Activated CD8-positive, alpha-beta memory T cell treated with anti-CD3 and anti-CD28 coated beads for 1 hour (primary cell): ENCODE measurements around the gene KCNQ1OT1.

Experiments used
- DNase-seq, 2 donors: peaks; one replicate each; pipeline ENCODE4 v3.0.0-alpha.2; 2020; ENCODE audit warnings: low read depth in 1 of 2; ENCODE audit errors: extremely low read depth in 1 of 2

The KCNQ1OT1 gene

DNA sequence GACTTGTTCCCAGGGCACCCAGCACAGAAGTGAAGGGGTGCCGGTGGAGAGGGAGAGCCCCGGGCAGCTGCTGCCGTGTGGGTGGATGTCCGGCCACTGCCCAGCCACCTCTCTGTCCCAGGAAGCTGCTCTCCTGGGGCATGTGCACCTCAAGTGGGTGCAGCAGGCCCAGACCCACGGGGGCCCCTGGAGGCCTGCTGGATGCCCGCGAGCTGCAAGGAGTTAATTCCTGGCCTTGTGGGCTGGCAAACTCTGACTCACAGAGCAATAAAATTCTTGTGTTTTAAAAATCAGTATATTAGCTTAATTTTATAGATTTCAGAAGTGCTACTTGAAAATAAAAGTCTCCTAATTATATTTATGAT lies 37.4 kb upstream of the KCNQ1OT1 start:
- no peak for DNase-seq

DNA sequence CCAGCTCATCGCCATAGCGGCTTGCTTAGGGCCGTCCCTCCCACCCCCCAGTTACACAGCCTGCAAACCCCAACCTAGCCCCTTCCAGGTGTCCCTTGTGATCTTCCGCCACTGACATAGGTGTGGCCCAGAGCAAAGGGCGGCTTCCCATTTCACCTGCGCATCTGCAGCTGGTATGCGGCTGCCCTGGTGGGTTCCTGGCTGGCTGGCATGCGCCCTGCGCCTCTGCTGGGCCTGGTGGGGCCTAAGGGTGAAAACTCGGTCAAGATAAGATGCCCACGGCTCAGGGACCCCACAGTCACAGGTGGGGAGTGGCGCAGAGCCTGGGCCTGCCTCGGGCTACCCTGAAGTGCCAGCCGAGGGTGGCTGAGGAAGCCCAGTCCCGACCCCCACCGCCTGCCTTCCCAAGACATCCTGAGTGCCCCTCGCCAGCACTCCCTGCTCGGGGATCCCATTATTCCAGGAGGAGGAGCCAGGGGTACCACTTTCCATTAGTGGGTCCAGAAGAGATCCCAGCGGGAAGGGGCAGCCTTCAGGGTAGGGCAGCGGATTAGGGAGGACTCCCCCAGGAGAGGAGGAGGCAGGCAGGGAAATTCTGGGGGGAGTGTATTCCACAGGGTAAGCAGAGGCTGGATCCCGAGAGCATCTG lies 36.9 kb upstream of the KCNQ1OT1 start:
- DNase-seq, result no peak

DNA sequence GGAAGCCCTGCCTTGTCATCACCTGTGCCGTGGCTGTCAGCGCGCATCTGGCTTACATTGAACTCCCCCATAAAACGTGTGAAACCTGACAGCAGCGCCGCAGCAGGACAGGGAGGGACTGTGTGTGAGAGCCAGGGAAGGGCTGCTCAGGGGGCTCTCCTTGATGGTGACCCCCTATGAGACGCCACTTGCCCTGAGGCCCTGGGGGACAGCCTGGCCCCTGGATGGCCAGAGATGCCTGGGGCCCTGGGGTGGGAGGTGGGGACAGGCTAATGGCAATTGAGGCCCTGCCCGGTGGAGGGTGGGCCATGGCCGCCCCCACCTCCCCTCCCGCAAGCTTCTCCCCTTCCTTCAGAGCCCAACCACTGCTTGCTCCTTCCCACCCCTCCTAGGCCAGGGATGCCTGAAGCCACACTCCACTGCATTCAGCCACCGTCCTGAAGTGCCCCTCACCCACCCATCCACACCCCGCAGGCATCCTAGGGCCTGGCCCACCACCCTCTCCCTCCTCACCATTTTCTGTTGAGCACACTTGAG lies 35.3 kb upstream of the KCNQ1OT1 start:
- DNase-seq, result no peak

DNA sequence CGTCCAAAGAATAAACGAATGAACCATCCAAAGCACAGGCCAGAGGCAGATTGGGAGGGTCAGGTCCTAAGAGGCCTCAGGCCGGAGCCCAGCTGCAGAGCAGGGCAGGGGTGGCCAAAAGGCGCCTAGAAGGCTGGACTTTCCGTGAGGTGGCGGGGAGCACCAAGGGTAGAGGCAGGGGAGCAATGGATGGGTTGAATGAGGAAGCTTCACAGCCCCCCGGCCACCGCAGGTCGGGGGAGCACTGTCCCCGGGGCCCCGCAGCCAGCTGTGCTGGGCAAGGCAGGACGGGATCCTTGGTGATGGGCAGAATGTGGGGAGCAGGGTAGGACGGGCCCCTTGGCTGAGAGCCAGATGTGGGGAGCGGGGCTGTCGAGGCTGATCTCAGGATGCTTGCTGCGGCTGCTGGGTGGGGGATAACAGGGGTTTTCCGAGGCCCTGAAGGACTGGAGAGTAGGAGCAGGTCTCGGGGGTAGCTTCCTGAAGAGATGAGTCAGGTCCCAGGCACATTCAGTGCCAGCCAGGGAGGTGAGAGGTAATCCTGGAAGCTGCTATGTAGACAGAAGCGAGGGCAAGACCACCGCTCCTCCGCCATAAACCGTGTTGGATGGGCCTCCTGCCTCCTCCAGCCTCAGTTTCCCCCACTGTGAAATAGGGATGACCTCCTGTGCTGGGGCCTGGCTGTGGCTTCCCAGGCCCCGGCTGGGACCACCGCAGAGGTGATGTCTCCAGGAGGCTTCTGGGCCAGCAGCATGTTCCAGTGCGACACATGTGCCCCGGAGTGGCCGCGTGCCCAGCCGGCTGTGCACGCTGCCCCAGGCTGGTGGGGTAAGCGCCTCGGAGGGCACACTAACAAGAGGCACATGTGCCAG lies 34.6 kb upstream of the KCNQ1OT1 start:
- no peak for DNase-seq

DNA sequence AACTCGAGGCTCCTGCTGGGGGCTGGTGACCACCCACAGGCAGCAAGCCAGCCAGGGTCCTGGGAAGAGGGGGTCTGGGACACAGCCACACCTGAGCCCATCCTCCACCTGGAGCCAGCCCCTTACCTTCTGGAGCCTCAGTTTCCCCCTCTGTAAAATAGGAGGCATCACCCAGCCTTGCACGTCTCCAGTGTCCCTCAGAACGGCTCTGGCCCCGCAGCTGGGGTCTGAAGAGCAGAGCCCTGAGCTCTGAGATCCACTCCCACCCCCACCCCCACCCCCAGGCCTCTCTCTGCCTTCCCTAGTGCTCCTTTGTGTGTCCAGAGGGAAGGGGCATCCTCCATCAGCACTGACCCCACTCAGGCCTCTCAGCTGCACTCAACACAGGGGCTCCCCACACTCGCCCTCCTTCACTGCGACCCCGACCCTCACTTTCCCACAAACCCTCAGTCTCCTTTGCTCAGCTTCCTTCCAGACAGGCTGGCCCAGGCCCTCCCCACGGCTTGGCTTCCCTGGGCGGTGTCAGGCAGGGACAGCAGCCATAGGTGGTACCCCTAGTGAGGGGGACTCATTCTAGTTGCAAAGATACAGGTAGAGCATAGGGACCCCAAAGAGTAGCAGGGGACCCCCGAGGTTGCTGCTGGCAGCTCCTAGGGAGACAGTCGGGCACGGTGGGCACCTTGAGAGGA lies 33.3 kb upstream of the KCNQ1OT1 start:
- DNase-seq, result no peak

DNA sequence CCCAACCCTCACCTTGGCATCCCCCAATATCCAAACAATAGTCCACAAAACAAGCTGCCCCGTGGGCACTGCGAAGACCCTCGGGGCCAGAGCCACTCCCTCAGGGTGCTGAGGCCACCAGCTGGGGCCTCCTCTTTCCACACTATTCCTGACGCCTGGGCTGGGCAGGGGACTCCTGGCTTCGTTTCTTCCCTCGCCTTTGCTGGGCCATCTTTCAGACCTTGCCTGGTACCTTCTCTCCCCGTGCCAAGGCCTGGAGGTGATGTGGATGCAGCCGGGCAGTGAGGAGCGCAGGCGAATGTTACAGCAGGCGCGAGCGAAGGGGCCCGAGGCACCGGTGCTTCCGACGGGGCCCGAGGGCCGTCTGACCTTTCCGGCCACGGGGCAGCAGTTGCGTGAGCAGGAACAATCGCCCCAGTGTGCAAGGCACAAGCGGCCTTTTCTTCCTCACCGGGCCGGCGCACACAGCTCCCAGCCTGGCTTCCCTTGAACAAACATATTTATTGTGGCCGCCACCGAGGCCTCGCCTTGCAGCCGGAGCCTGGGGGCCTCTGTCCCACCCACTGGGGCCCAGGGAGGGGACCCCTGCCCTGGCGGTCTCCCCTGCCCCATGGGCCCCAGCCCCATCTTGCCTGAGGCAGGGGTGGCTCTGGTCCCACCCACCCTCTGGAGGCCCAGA lies 32.6 kb upstream of the KCNQ1OT1 start:
- no peak for DNase-seq

DNA sequence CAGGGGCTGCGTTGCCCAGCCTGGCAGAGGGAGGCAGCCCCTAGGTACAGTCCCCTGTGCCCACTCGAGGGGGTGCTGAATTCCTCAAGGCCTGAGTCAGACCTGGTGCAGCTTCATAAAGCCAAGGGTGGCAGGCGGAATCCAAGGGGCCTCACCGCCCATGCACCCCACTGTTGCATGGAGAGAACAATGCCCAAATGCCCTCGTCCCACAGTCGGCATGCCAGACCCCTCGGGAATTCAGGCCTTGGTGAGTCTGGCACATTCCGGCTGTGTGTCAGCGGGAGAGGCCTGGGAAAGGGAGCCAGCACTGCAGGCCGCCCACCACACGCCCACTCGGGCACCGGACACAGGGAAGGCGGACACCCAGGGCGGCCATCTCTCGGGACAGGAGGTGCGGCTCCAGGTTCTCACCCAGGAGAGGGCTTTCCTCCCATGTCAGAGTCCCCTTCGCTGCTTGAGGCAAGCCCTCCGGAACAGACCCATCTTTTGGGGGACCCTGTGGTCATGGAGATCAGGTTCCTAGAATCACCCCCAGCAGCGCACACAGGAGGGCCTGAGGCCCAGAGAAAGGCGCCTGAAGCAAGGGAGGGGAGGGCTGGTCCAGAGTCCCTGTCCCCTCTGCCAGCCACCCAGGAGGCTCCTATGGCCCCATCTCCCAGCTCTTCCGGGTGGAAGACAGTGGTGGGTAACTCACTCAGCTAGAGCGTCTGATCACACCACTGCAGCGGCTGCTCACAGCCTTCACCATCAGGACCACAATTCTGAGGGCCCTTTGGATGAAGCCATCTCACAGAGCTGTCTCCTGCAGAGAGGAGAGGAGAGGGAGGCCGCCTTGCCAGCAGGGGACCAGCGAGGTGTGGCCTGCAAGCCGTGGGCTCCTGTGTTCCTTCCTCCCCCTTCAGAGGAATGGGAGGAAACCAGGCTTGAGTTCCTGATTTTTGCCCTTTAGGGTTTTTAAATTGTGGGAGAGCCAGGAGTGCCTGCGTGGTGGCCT lies 31.6 kb upstream of the KCNQ1OT1 start:
- no peak for DNase-seq

DNA sequence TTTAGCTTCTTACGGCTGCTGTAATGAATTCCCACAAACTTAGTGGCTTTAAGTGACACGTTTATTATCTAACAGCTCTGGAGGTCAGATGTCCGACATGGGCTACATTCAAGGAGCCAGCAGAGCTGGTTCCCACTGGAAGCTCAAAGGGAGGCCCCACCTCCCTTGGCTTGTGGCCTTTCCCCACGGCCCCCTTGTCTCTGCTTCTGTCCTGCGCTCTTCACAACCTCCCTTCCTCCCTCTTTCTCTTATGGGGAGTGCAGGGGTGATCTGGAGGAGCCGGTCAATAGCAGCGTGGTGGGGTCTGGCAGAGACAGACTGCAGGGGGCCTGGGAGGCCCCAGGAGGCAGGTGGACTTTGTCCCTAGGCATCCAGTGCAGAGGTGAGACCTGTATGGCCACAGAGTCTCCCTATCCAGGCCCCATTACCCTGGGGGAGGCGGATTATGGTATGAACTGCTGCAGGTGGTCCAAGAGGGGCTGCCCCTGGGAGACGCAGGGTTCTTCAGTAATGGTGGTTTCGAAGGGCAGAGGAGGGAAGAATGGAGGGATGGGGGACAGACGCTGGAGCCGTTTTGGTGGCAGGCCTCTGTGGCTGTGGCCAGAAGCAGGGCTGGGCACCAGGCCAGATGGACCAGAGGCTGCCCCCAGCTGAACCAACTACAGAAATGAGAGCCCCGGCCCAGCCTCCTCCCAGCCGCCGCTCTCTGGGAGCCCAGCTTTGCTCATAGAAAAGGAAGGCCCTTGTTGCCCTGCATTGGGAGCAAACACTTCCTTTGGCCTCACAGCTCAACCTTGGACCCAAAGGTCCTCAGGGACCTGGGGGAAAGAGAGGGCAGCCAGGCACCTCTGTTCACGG lies 30.7 kb upstream of the KCNQ1OT1 start:
- no peak for DNase-seq

DNA sequence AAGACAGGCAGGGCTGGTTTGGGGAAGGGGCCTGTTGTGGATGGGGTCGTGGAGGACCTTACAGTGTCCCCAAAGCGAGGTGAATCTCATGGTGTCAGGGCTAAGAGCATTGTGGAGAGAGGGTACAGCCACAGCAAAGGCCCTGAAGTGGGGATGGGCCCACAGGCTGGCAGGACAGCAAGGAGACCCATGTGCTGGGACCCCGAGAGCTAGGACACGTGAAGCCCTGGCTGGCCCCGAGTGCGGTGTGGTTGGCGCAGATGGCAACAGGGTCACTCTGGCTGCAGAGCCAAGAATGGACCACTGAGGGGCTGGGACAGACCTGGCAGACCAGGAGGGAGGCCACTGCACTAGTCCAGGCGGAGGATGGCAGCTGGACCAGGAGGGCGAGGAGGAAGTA lies 30.0 kb upstream of the KCNQ1OT1 start:
- DNase-seq, result no peak

DNA sequence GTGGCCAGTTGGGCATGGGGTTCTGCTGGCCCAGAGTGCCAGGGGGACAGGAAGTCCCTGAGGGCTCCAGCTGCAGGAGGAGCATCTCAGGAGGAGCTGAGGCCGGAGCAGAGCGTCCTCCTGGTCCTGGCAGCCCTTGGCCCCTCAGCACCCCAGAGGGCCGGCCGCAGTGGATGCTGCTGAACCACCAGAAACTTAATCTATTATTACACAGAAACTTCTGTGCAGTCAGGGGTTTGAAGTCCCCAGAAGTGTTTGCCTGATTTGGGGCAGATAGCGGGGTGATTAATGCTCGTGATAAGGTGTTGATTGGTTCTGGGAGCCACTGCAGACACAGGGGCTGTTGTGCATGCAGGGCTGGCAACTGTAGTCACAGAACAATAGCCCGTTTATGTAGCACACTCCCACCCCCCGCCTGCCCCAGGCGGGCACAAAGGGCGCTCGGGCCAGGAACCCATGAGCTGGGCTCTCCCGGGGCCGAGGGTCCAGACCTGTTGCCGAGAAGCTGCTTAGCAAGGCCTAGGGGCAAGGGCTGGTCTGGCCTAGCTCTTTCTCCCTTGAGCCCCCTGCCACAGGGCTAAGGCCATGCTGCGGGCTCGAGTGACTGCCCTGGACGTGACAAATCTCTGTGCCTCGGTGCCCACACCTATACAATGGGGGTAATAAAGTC lies 29.0 kb upstream of the KCNQ1OT1 start:
- DNase-seq, result no peak

DNA sequence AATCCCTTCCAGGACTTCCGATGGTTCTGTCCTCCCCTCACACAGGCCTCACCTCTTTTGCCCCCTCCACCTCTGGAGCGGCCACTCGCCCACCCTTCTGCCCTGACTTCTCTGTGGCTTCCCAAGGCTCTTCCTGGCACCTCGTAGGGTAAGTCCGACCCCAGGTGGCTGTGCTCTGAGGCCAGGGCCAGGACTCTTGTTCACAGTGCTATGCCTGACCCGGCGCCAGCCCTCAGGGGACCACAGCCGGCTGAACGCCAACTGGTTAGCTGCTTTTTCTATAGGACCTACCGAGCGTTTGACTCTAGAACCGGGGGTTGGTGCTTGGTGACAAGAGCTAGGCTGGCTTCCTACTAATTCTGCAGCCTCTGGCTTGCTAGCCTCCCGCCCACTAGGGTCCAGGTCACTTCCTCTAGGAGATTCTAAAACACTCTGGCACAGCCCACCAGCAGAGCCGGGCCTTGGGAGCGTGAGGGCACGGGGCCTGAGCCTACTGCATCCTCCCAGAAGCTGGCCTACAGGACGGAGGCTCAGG lies 28.4 kb upstream of the KCNQ1OT1 start:
- DNase-seq, result no peak

DNA sequence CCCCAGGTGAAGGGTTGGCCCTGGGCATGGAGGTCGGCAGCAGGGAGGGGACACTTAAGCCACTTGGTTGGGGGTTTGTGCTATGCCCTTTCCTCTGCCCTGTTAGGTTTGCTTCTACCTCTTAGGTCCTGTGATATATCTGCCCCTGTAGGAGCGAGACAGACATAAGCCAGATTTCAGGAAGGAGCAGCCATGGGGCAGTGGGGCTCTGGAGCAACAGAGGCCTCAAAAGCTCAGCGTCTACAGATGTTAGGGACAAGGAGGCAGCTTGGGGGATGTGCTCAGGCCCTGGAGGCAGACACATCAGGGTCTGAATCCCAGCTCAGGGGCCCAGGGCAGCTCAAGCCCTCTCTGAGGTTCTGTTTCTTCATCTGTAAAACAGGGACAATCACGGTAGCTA lies 27.2 kb upstream of the KCNQ1OT1 start:
- DNase-seq, result no peak

DNA sequence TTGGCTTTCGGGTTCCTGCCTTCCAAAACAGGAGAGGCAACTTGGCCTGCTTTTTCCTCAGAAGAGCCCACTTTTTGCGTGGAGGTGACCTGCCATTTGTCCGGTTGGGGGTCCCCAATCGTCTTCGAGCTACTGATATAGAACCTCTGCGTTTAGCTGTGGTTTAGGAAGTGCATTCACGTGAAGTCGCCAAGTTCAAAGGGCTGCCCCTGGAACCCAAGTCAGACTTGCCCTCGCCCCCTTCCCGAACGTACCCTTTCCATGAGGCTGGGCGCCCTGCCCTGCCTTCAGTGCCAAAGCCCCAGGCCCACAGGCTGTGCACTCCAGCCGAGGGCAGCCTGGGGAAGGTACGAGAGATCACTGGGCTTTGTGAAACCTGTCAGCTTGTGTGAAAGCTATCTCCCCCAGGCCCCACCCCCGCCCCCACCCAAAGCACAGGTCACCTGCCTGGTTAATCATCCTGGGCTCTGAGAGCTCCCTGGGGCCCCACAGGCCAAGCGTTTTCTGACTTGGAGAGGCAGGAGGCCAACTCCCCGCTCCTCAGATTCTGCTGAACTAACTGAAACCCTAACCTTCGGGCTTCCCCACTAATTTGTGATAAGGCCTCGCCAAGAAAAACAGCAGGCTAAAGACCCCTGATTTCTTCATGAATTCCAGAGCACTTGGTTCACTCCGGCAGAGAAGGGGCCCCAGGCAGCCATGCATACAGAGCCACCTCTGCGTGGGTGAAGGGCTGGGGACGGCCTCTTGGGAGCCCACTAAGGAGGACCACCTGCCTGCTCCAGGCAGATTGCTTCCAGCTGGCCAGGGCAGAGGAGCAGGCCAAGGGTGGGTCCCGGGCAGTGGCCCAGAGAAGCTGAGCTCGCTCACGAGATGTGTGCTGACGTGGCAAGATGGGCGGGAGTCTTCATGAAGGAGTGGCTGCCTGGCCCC lies 25.8 kb upstream of the KCNQ1OT1 start:
- no peak for DNase-seq

DNA sequence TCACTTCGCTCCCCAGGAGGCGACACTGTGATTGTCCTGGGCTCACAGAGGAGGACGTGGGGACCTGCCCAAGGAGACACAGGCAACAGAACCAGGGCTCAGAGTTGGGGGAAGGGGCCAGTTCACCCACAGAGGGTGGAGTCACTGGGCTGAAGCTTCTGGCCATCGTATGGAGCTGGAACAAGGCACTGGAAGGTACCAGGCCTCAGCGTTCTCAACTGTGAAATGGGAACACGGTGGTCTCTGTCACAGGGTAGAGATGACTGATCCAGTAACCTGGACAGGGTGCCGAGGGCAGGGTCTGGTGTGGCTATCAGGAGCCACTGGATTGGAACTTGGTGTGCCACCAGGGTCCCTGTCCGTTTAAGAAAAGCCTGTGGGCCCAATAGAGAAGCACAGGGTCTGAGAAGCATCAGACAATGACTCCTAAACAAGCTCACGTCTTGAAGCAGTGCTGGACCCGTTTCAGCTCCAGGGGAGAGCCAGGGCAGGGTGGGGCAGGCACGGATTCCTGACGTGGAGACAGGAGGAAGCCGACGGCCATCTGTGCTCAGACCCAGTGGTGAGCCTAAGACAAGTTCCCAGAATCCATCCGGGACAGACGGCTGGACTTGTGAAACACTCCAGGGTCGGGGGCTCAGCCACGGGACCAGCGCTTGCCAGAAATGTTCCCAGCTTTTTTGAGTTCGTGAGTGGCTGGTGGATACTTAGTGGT lies 25.0 kb upstream of the KCNQ1OT1 start:
- no peak for DNase-seq

DNA sequence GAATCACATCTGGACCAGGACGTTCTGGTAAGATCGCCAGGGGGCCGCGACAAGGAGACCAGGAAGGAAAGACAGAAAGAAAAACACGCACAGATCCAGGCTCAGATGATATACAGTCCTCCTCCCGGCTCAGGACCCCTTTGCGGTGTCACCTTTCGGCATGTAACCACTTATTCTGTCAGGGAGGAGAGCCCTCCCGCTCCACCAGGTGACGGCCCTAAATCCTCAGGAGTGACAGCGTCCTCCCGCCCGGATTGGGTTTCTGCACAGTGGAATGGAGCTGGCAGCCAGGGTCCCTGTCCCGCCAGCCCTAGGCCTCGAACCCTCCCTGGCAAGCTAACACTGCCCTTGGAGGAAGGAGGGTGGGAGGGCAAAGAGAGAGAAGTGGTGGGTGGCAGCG lies 24.3 kb upstream of the KCNQ1OT1 start:
- DNase-seq, result no peak

DNA sequence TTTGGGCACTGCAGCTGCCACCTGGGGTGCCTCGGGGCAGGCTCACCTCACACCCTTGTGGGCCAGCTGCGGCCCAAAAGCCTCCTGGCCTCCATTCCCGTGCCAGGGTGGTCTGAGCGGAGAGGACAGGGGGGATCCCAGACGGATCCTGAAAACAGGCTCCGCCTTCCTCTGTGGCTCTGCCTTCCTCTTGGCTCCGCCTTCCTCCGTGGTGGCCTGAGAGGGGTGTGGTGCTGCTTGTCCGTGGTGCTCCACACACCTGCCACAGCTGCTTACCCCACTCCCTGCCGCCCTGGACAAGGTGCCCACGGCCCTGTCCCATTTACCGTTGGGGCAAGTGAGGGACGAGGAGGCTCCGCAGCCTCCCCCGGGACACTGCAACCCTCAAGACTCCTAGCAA lies 23.2 kb upstream of the KCNQ1OT1 start:
- DNase-seq, result no peak
